ENCODE data around the gene KDM1A.

The KDM1A gene

DNA sequence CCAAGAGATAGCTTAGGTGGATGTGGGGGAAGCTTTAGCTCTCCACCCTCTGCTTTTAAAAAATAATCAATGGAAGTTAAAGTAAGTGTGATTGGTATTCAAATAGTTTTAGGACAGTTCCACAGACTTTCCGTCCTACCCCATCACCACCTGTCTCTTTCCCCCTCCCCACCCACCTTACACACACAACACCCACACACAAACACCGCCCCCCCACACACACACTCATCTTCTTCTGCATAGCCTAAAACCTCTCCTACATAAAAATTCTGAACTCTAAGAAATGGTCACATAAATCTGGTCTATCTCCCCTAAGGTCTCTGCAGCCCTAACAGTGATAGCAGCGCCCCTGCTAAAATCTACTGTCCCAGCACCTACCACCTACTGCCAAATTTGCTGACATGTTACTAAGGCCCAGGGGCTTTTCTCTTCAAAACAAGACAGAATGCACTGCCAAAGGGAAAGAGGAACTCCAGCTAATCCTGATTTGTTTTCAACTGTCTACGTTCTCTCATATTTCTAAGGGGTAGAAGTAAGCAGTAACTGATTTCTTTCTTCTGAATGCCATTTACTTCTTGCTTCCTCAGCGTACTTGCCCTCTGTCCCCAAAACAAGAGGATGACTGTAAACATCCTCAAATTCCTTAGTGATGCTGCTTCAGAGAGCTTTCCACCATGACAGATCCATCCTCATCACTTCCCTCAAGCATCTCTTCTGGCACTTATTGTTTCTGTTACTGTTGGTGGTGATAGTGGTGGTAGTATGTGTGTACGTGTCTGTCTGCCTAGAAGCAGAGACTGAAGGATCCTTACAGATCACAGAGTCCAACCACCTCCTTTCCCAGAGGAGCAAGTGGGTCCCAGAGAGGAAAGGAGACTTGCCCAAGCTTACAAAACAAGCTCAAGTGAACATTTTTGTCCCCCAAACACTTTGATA, 92.6 kb downstream of the KDM1A start:
- TF ChIP-seq POLR2AphosphoS5 (IDR thresholded peaks at IDR 0.05; ENCODE audit: low read depth) (no peak), SPI1 (IDR thresholded peaks at IDR 0.05; ENCODE audit: borderline replicate concordance, low read depth) (peak; percentile 56; the same call in 1 of the 2 replicates), REST (IDR thresholded peaks at IDR 0.05; ENCODE audit: insufficient replicate concordance, low read depth) (no peak)
- H3K27ac ChIP-seq (replicated peaks): no peak overlapping the region
- DNase-seq (ENCODE audit: low read depth in 1 of 2, low spot score in 1 of 2): no peak
- H3K27me3 ChIP-seq (ENCODE audit: insufficient read depth, poor library complexity, severe bottlenecking): no peaks in the 10 kb centered on the region
- no peak overlapping the region for H3K4me3 ChIP-seq (replicated peaks; ENCODE audit: insufficient read depth, low read length)

DNA sequence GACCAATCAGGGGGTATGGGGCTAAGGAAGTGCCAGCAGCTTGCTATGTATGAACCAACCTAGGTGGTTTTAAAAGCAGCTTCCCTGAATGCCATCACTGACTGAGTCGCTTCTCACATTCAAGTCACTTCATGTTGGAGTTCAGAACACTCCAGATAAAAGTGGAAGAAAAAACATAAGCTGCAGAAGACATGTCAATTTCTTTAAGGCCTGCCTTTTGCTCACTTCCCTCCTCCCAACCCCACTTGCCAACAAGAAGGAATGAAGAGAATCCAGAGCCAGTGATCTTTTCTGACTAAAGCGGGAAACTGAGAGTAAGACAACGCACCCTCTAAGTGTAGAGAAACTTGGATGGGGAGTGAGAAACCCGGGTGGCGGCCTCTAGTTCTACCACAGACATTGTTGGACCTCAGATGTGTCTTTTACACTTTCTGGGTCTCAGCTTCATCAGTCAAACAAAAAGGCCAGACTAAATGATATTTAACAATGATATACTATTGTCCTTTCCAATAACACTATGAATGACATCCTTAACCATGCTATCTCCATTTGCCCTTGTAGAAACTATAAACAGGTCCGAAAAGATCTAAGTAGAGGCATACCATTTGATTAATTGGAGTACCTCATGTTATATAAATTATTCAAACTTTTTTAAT, 95.3 kb downstream of the KDM1A start:
- Histone ChIP-seq H3K27me3 (ENCODE audit: insufficient read depth, poor library complexity, severe bottlenecking) (no peaks in the 10 kb centered on the region), H3K27ac (replicated peaks) (no peak overlapping the region), H3K4me3 (replicated peaks; ENCODE audit: insufficient read depth, low read length) (no peak overlapping the region)
- no peak for TF ChIP-seq SPI1 (IDR thresholded peaks at IDR 0.05; ENCODE audit: borderline replicate concordance, low read depth)
- TF ChIP-seq, protein P1, sequence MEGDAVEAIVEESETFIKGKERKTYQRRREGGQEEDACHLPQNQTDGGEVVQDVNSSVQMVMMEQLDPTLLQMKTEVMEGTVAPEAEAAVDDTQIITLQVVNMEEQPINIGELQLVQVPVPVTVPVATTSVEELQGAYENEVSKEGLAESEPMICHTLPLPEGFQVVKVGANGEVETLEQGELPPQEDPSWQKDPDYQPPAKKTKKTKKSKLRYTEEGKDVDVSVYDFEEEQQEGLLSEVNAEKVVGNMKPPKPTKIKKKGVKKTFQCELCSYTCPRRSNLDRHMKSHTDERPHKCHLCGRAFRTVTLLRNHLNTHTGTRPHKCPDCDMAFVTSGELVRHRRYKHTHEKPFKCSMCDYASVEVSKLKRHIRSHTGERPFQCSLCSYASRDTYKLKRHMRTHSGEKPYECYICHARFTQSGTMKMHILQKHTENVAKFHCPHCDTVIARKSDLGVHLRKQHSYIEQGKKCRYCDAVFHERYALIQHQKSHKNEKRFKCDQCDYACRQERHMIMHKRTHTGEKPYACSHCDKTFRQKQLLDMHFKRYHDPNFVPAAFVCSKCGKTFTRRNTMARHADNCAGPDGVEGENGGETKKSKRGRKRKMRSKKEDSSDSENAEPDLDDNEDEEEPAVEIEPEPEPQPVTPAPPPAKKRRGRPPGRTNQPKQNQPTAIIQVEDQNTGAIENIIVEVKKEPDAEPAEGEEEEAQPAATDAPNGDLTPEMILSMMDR (IDR thresholded peaks at IDR 0.05; ENCODE audit: insufficient read depth, low read length): no peak
- TF ChIP-seq GABPA (IDR thresholded peaks at IDR 0.05; ENCODE audit: low read depth): no peak
- no peak for TF ChIP-seq POLR2AphosphoS5 (IDR thresholded peaks at IDR 0.05; ENCODE audit: low read depth)
- no peak for TF ChIP-seq REST (IDR thresholded peaks at IDR 0.05; ENCODE audit: insufficient replicate concordance, low read depth)
- no peak for DNase-seq (ENCODE audit: low read depth in 1 of 2, low spot score in 1 of 2)

- Histone ChIP-seq H3K27ac (replicated peaks) (no peak overlapping the region), H3K27me3 (ENCODE audit: insufficient read depth, poor library complexity, severe bottlenecking) (no peaks in the 10 kb centered on the region), H3K4me3 (replicated peaks; ENCODE audit: insufficient read depth, low read length) (no peak overlapping the region)
- DNase-seq (ENCODE audit: low read depth in 1 of 2, low spot score in 1 of 2): no peak
- TF ChIP-seq, protein P1 (IDR thresholded peaks at IDR 0.05; ENCODE audit: insufficient read depth, low read length): no peak
- TF ChIP-seq POLR2AphosphoS5 (IDR thresholded peaks at IDR 0.05; ENCODE audit: low read depth): no peak
- TF ChIP-seq SPI1 (IDR thresholded peaks at IDR 0.05; ENCODE audit: borderline replicate concordance, low read depth): no peak
- TF ChIP-seq GABPA (IDR thresholded peaks at IDR 0.05; ENCODE audit: low read depth): no peak
- no peak for TF ChIP-seq REST (IDR thresholded peaks at IDR 0.05; ENCODE audit: insufficient replicate concordance, low read depth)
Observed at GRCh38 chr1:23116216-23116836, 97.1 kb downstream of the KDM1A start.
